ENCODE results near the gene VWA3B. TPM values are rescaled to one million over a fixed set of nuclear protein-coding genes. Genes with fewer than 3 reads are reported as not detected.

The VWA3B gene
- total RNA-seq, 1 experiment from 2014 or later, result not detected

GRCh38 chr2:98164256-98164655 is 77.3 kb downstream of the VWA3B start:
- CTCF ChIA-PET, result no interaction called here
- H3K27ac Mint-ChIP-seq (ENCODE audit: unreplicated experiment), result no peak overlapping the region
- DNase-seq, result no peak
- TF ChIP-seq CTCF (IDR thresholded peaks at IDR 0.05; ENCODE audit: unreplicated experiment), result no peak
- no peaks in the 10 kb centered on the region for H3K36me3 Mint-ChIP-seq (ENCODE audit: insufficient read depth, unreplicated experiment)
- H3K4me1 Mint-ChIP-seq (ENCODE audit: low read depth, unreplicated experiment), result no peaks in the 10 kb centered on the region
- no TSS peak for BruUV-seq (replicated peaks)
- H3K27me3 Mint-ChIP-seq (ENCODE audit: unreplicated experiment), result peaks cover 60% of the 10 kb centered on the region
- intact Hi-C loops (cut with micrococcal nuclease; ENCODE audit: unreplicated experiment), result no loop called here
- H3K4me3 Mint-ChIP-seq (ENCODE audit: low read depth, unreplicated experiment), result no peak overlapping the region
- H3K9me3 Mint-ChIP-seq (ENCODE audit: low read depth, unreplicated experiment), result no peaks in the 10 kb centered on the region

- CTCF ChIA-PET, result no interaction called here
- H3K27me3 Mint-ChIP-seq (ENCODE audit: unreplicated experiment), result peaks cover 73% of the 10 kb centered on the region
- no peaks in the 10 kb centered on the region for H3K36me3 Mint-ChIP-seq (ENCODE audit: insufficient read depth, unreplicated experiment)
- H3K9me3 Mint-ChIP-seq (ENCODE audit: low read depth, unreplicated experiment), result no peaks in the 10 kb centered on the region
- TF ChIP-seq CTCF (IDR thresholded peaks at IDR 0.05; ENCODE audit: unreplicated experiment), result no peak
- no peaks in the 10 kb centered on the region for H3K4me1 Mint-ChIP-seq (ENCODE audit: low read depth, unreplicated experiment)
- H3K27ac Mint-ChIP-seq (ENCODE audit: unreplicated experiment), result no peak overlapping the region
- intact Hi-C loops (cut with micrococcal nuclease; ENCODE audit: unreplicated experiment), result no loop called here
- no TSS peak for BruUV-seq (replicated peaks)
- no peak for DNase-seq
- no peak overlapping the region for H3K4me3 Mint-ChIP-seq (ENCODE audit: low read depth, unreplicated experiment)
Observed at GRCh38 chr2:98165516-98166071, 78.6 kb downstream of the VWA3B start.

- Mint-ChIP-seq H3K4me3 (ENCODE audit: low read depth, unreplicated experiment) (no peak overlapping the region), H3K27ac (ENCODE audit: unreplicated experiment) (no peak overlapping the region), H3K27me3 (ENCODE audit: unreplicated experiment) (peaks cover 96% of the 10 kb centered on the region), H3K9me3 (ENCODE audit: low read depth, unreplicated experiment) (no peaks in the 10 kb centered on the region), H3K36me3 (ENCODE audit: insufficient read depth, unreplicated experiment) (no peaks in the 10 kb centered on the region), H3K4me1 (ENCODE audit: low read depth, unreplicated experiment) (no peaks in the 10 kb centered on the region)
- no TSS peak for BruUV-seq (replicated peaks)
- CTCF ChIA-PET, result no interaction called here
- no peak for TF ChIP-seq CTCF (IDR thresholded peaks at IDR 0.05; ENCODE audit: unreplicated experiment)
- DNase-seq, result no peak
- intact Hi-C loops (cut with micrococcal nuclease; ENCODE audit: unreplicated experiment), result no loop called here
Observed at GRCh38 chr2:98167916-98168315, 80.9 kb downstream of the VWA3B start.

GRCh38 chr2:98170076-98170475 is 83.1 kb downstream of the VWA3B start:
- TF ChIP-seq CTCF (IDR thresholded peaks at IDR 0.05; ENCODE audit: unreplicated experiment), result no peak
- Mint-ChIP-seq H3K27ac (ENCODE audit: unreplicated experiment) (no peak overlapping the region), H3K36me3 (ENCODE audit: insufficient read depth, unreplicated experiment) (no peaks in the 10 kb centered on the region), H3K27me3 (ENCODE audit: unreplicated experiment) (peaks cover 91% of the 10 kb centered on the region), H3K4me3 (ENCODE audit: low read depth, unreplicated experiment) (no peak overlapping the region), H3K9me3 (ENCODE audit: low read depth, unreplicated experiment) (no peaks in the 10 kb centered on the region), H3K4me1 (ENCODE audit: low read depth, unreplicated experiment) (no peaks in the 10 kb centered on the region)
- CTCF ChIA-PET, result no interaction called here
- intact Hi-C loops (cut with micrococcal nuclease; ENCODE audit: unreplicated experiment), result no loop called here
- DNase-seq, result no peak
- BruUV-seq (replicated peaks), result no TSS peak
